PC-3 (cell line): ENCODE results near the gene PAQR5. TPM values are rescaled to one million over a fixed set of nuclear protein-coding genes. Genes with fewer than 3 reads are reported as not detected.
A peak's percentile ranks its signal among the peaks of the same experiment; 100 is the strongest.
"Not testable (repeated sequence)": the region's sequence is repeated elsewhere in the genome, so short reads cannot be mapped to it uniquely, and the experiment has no call there.

Source experiments
- ATAC-seq: fragments of 200-7000 bp; cut with Tn5 transposase; 2 replicates; pipeline ENCODE4 v1.9.1; 2020; ENCODE audit warnings: mild to moderate bottlenecking, moderate library complexity
- BruUV-seq: library from RNA; stranded (reverse); fragments of 400-500 nt; replicated peaks from 2 replicates; lab custom pipeline; 2021; lab: Mats Ljungman, UMichigan
- CTCF ChIA-PET: fragments of 300-600 bp; sonication (Branson Sonifier 250); formaldehyde crosslinking; loops from one replicate; lab custom pipeline; 2022; ENCODE audit warnings: antibody characterized with exemption; lab: Charles Lee
- POLR2A ChIA-PET: fragments of 300-600 bp; sonication (Branson Sonifier 250); formaldehyde crosslinking; loops from one replicate; lab custom pipeline; 2022; ENCODE audit warnings: antibody characterized with exemption; ENCODE audit not compliant: unreplicated experiment; lab: Charles Lee
- DNase-seq: peaks from one replicate; pipeline ENCODE4 v3.0.0-alpha.2; 2015
- H2AFZ ChIP-seq: fragments of 300-600 bp; sonication (generic); 2 replicates; pipeline ENCODE4 v1.6.0; 2016; ENCODE audit warnings: antibody characterized with exemption, low read length
- H3F3A ChIP-seq: fragments of 300-600 bp; sonication (generic); one replicate; pipeline ENCODE4 v1.6.0; 2017; ENCODE audit warnings: antibody characterized with exemption, low read length, control low read depth, mild to moderate bottlenecking; ENCODE audit not compliant: unreplicated experiment
- H3K27ac ChIP-seq: fragments of 300-600 bp; sonication (generic); 2 replicates; pipeline ENCODE4 v1.5.1; 2016; ENCODE audit warnings: mild to moderate bottlenecking, low read length
- H3K27me3 ChIP-seq: fragments of 300-600 bp; sonication (generic); 2 replicates; pipeline ENCODE4 v1.6.1; 2016; ENCODE audit warnings: low read length, mixed read lengths
- H3K36me3 ChIP-seq: fragments of 300-600 bp; sonication (generic); 2 replicates; pipeline ENCODE4 v1.6.1; 2016; ENCODE audit warnings: low read depth, mixed run types, low read length, mixed read lengths
- H3K4me1 ChIP-seq: fragments of 300-600 bp; sonication (generic); 2 replicates; pipeline ENCODE4 v1.5.1; 2016; ENCODE audit warnings: low read length; ENCODE audit not compliant: insufficient read depth
- H3K4me2 ChIP-seq: fragments of 300-600 bp; sonication (generic); 2 replicates; pipeline ENCODE4 v1.6.0; 2016; ENCODE audit warnings: low read length
- H3K4me3 ChIP-seq: fragments of 300-600 bp; sonication (generic); 2 replicates; pipeline ENCODE4 v1.5.1; 2016; ENCODE audit warnings: mild to moderate bottlenecking, low read length, mixed read lengths
- H3K79me2 ChIP-seq: fragments of 300-600 bp; sonication (generic); 2 replicates; pipeline ENCODE4 v1.6.1; 2017; ENCODE audit warnings: low read length, mixed read lengths
- H3K9ac ChIP-seq: fragments of 300-600 bp; sonication (generic); 2 replicates; pipeline ENCODE4 v1.6.0; 2016; ENCODE audit warnings: mild to moderate bottlenecking, low read length
- H3K9me2 ChIP-seq: fragments of 300-600 bp; sonication (generic); replicated peaks from 2 replicates; pipeline ENCODE4 v1.6.1; 2016; ENCODE audit warnings: mixed run types, low read length, mixed read lengths
- H3K9me3 ChIP-seq: fragments of 300-600 bp; sonication (generic); 2 replicates; pipeline ENCODE4 v1.6.1; 2016; ENCODE audit warnings: low read length, mixed read lengths
- H4K20me1 ChIP-seq: fragments of 300-600 bp; sonication (generic); 2 replicates; pipeline ENCODE4 v1.6.1; 2016; ENCODE audit warnings: low read length, mixed read lengths
- CTCF ChIP-seq: fragments of 300-600 bp; sonication (generic); conservative IDR thresholded peaks from 2 replicates; pipeline ENCODE4 v1.5.1; 2017; ENCODE audit warnings: antibody characterized with exemption, low read depth, mild to moderate bottlenecking, low read length
- EZH2 ChIP-seq: fragments of 300-600 bp; sonication (generic); IDR thresholded peaks from one replicate; pipeline ENCODE4 v1.6.1; 2017; ENCODE audit warnings: antibody characterized with exemption, mild to moderate bottlenecking, low read length; ENCODE audit not compliant: unreplicated experiment
- EZH2phosphoT487 ChIP-seq: fragments of 300-600 bp; sonication (generic); IDR thresholded peaks from 2 replicates; pipeline ENCODE4 v1.6.1; 2018; ENCODE audit warnings: mild to moderate bottlenecking, antibody characterized with exemption, low read length, borderline replicate concordance
- intact Hi-C: fragments of 100-400 bp; cut with micrococcal nuclease; formaldehyde crosslinking; loops from 2 replicates; pipeline ENCODE4 v1.9.0; 2023
- total RNA-seq: library from RNA; depleted of rRNA; stranded (reverse); fragments of >200 nt; gene quantifications from 2 replicates; pipeline ENCODE4 v1.2.3, GENCODE V29; 2014

PAQR5 gene
- total RNA-seq, 1 experiment from 2014 or later = 12.2 TPM

- DNase-seq = peak; percentile 74
- peak; percentile 16; the same call in 1 of the 2 replicates for ATAC-seq
- intact Hi-C loops = no loop called here
- peaks cover 50% of the 10 kb centered on the region for H3K4me1 ChIP-seq
- H3K27ac ChIP-seq = peak overlapping the region; percentile 39
- H4K20me1 ChIP-seq = no peaks in the 10 kb centered on the region
- H3K9ac ChIP-seq = no peak overlapping the region
- no peaks in the 10 kb centered on the region for H3K9me2 ChIP-seq
- no peaks in the 10 kb centered on the region for H3K79me2 ChIP-seq
- no TSS peak for BruUV-seq
- ChIA-PET CTCF (no interaction called here), POLR2A (no interaction called here)
- peak overlapping the region; percentile 1; the same call in 1 of the 2 replicates for H3K4me2 ChIP-seq
- no peak overlapping the region for H2AFZ ChIP-seq
- H3K36me3 ChIP-seq = no peaks in the 10 kb centered on the region
- TF ChIP-seq EZH2 (no peak), CTCF (no peak), EZH2phosphoT487 (no peak)
- no peaks in the 10 kb centered on the region for H3K9me3 ChIP-seq
- no peak overlapping the region for H3K4me3 ChIP-seq
- H3K27me3 ChIP-seq = no peaks in the 10 kb centered on the region
- no peaks in the 10 kb centered on the region for H3F3A ChIP-seq
Observed at GRCh38 chr15:69337138-69337537, 38.4 kb downstream of the PAQR5 start.

GRCh38 chr15:69338535-69339213, 40.0 kb downstream of the PAQR5 start:
- BruUV-seq = no TSS peak
- Histone ChIP-seq H2AFZ (no peak overlapping the region), H3K9ac (no peak overlapping the region), H3K9me2 (no peaks in the 10 kb centered on the region), H3F3A (no peaks in the 10 kb centered on the region), H3K4me1 (peaks cover 50% of the 10 kb centered on the region), H3K36me3 (no peaks in the 10 kb centered on the region), H3K4me2 (peak overlapping the region; percentile 73), H3K79me2 (no peaks in the 10 kb centered on the region), H3K27ac (peak overlapping the region; percentile 91), H3K4me3 (no peak overlapping the region), H3K27me3 (no peaks in the 10 kb centered on the region), H3K9me3 (no peaks in the 10 kb centered on the region), H4K20me1 (no peaks in the 10 kb centered on the region)
- no peak for TF ChIP-seq CTCF
- TF ChIP-seq EZH2phosphoT487 = no peak
- TF ChIP-seq EZH2 = no peak
- DNase-seq = peak; percentile 72
- intact Hi-C loops = no loop called here
- peak; percentile 59 for ATAC-seq
- POLR2A ChIA-PET = no interaction called here
- CTCF ChIA-PET = no interaction called here

GRCh38 chr15:69339214-69339543, 40.5 kb downstream of the PAQR5 start:
- H3K9me2 ChIP-seq, H4K20me1 ChIP-seq, H2AFZ ChIP-seq, ATAC-seq, H3K36me3 ChIP-seq, CTCF ChIA-PET, BruUV-seq, H3K9ac ChIP-seq, DNase-seq, H3K79me2 ChIP-seq, H3F3A ChIP-seq, H3K27me3 ChIP-seq, H3K4me3 ChIP-seq, POLR2A ChIA-PET, H3K9me3 ChIP-seq, intact Hi-C loops: not testable (repeated sequence)
- Histone ChIP-seq H3K4me1 (peaks cover 50% of the 10 kb centered on the region), H3K4me2 (peak overlapping the region; percentile 73), H3K27ac (peak overlapping the region; percentile 91)
